Stomach (tissue), 4 donors: ENCODE data around the gene MAP3K12.

Source experiments
- POLR2A ChIP-seq, 4 donors: fragments of 450-650 bp; IDR thresholded peaks; one replicate each; pipeline ENCODE4 v1.6.1; 2016; ENCODE audit warnings: antibody characterized with exemption in 4 of 4, control low read depth in 2 of 4, mild to moderate bottlenecking in 1 of 4, moderate library complexity in 1 of 4
- POLR2AphosphoS5 ChIP-seq, 3 donors: sonication (generic); formaldehyde crosslinking; IDR thresholded peaks; one replicate each; pipeline ENCODE4 v1.6.1; 2016; ENCODE audit warnings: antibody characterized with exemption in 3 of 3
- TF ChIP-seq, protein P1 (sequence below), 7 experiments: fragments of 450-650 bp in 4 of 7; fragments of 200-600 bp in 3 of 7; sonication (generic) in 3 of 7; IDR thresholded peaks; one replicate each; pipeline ENCODE4 v1.5.1; 2016 to 2019; ENCODE audit warnings: antibody characterized with exemption in 7 of 7, control low read depth in 2 of 7, mild to moderate bottlenecking in 1 of 7

- TF ChIP-seq, protein P1, sequence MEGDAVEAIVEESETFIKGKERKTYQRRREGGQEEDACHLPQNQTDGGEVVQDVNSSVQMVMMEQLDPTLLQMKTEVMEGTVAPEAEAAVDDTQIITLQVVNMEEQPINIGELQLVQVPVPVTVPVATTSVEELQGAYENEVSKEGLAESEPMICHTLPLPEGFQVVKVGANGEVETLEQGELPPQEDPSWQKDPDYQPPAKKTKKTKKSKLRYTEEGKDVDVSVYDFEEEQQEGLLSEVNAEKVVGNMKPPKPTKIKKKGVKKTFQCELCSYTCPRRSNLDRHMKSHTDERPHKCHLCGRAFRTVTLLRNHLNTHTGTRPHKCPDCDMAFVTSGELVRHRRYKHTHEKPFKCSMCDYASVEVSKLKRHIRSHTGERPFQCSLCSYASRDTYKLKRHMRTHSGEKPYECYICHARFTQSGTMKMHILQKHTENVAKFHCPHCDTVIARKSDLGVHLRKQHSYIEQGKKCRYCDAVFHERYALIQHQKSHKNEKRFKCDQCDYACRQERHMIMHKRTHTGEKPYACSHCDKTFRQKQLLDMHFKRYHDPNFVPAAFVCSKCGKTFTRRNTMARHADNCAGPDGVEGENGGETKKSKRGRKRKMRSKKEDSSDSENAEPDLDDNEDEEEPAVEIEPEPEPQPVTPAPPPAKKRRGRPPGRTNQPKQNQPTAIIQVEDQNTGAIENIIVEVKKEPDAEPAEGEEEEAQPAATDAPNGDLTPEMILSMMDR (IDR thresholded peaks at IDR 0.05), result no peak
- TF ChIP-seq POLR2AphosphoS5 (IDR thresholded peaks at IDR 0.05) (no peak), POLR2A (IDR thresholded peaks at IDR 0.05) (no peak)
Observed at GRCh38 chr12:53524476-53524875, 25.2 kb upstream of the MAP3K12 start.
